SIG-M5 treated with dmso at 0.1 percent for 504 hours (cell line): ENCODE measurements around the gene PPP2R1B.

Experiments
- DNase-seq: peaks from one replicate; lab custom pipeline; 2025; ENCODE audit not compliant: unreplicated experiment; lab: John Stamatoyannopoulos, UW

PPP2R1B gene

DNA sequence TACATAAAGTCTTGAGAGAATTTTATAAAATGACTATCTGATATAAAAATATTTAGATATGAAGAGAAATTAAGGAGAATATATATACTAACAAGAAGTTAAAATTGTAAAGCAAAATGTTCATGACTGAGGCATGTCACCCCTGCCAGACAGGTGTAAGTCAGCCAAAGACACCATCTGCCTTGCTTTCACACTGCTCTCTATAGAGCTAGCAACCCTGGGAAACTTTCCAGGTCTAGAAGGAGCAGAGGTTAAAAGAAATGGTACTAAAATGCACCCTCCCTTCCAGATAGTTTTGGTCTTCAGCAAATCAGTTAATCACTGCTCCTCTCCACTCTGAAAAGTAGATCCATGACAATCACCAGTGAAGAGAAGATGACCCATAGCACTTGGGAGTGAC lies 16.5 kb downstream of the PPP2R1B start:
- no peak for DNase-seq

GRCh38 chr11:111748035-111748804 lies 18.0 kb downstream of the PPP2R1B start:
- DNase-seq: no peak

GRCh38 chr11:111745719-111746504 lies 20.3 kb downstream of the PPP2R1B start:
- no peak for DNase-seq

DNA sequence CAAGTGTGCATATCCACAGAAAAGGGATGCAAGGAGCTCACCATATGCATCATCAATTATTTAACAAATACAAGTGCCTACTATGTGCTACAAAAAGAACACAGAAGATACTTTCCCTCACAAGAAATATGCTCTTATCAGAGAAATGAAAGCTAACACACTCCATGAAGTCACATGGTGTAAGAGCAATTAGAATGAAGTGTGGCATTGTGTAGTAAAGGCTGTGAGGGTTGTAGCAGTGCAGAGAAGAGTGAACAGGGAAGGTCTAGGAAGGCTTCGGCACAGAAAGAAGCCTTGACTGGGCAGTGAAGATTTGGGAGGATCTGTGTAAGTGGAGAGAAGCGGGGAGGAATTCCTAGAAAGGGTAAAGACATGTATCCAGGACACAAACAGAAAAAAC lies 22.5 kb downstream of the PPP2R1B start:
- DNase-seq: no peak

DNA sequence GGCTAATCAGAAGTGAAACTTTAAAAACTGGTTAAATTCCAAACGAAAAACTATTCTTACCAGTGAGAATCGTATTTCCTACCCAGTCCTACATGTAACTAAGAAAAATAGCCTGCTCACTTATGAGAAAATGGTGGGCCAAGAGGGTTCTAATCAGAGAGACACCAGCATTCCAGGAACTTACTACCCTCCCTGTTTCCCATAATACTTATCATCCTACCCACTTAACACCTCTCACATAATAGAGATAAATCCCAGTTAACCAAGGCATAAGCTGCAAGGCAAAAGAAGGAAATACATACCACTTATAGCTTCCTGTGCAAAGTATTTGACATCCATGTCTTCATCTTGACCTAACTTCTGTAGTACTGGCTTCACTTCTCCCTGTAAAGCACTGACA lies 24.4 kb downstream of the PPP2R1B start:
- DNase-seq: no peak

DNA sequence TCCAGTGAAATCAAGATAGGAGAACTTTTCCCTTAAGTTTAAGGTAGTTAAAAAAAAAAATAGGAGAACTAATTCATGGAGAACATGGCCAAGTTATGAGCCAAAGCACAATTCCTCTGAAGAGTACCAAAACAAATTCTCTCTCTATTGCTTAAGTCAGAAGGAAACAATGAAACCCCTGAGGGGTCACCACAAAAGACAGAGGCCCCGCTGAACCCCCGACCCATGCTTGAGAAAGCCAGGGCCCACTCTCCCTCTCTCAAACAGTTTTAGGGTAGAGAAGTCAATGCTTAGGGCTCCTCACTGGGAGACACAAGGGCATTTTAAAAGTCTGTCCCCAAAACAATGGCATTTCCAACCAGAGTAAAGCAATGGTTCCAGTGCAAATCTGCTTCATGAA lies 26.9 kb downstream of the PPP2R1B start:
- no peak for DNase-seq

GRCh38 chr11:111737444-111738210 lies 28.6 kb downstream of the PPP2R1B start:
- DNase-seq: no peak

- DNase-seq: no peak
These were observed 29.4 kb downstream of the PPP2R1B start for GRCh38 chr11:111736621-111737443.

DNA sequence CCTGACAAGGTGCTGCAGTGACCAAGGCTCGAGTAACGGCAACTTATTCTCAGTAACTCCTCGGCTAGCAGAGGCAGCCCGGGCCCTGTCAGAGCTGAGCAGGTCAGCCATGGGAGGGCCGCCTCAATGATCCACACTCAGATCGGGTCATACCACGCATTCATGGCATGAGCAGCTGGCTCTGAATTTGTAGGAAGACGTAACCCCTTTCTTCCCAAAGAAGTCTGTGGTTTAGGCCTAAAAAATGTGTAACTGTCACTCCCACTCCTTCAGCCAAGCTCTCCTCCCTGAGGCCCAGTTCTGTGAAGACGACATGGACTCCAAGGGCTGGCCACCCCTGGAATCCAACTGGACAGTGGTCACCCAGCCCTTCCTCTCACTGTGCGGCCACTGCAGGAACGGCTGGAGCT lies 30.0 kb downstream of the PPP2R1B start:
- no peak for DNase-seq

GRCh38 chr11:111735262-111736116 lies 30.7 kb downstream of the PPP2R1B start:
- no peak for DNase-seq

DNA sequence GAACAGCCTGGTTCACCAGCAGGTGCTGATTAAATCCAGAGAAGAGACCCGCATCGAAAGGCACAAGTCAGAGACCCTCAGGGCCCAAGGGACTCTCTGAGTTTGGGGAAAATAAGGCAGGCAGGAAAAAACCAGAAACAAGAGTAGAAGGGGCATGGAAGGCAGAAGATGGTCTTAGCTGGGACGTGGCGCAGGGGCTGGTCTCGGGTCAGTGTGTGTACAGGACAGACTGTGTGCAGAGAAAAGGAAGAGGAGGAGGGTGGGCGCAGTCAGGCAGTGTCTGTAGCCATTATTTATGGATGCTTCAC lies 31.3 kb downstream of the PPP2R1B start:
- no peak for DNase-seq

- no peak for DNase-seq
These were observed 31.9 kb downstream of the PPP2R1B start for GRCh38 chr11:111734101-111734953.

DNA sequence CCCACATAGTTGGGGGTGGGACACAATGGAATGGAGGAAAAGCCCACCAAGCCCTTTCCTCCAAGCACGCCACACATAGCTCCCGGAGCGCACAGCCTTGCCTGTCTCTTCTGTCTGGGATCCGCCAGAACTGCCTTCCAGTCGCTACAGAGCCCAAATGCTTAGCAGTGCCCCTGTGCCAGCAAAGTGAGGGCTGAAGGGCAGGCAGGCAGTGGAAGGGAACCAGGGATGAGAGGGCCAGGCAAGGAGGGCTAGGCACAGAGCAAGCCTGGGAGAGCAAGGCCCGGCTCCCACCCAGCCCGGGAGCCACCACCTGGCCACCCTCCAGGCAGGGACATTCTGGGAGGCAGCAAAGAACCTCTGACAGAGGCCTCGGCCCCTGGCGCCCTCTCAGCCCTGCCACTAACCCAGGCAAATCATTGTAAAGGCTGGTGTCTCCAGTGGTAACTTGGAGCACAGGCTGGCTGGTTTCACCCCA lies 32.5 kb downstream of the PPP2R1B start:
- DNase-seq: no peak

GRCh38 chr11:111733016-111733415 lies 33.2 kb downstream of the PPP2R1B start:
- DNase-seq: no peak

DNA sequence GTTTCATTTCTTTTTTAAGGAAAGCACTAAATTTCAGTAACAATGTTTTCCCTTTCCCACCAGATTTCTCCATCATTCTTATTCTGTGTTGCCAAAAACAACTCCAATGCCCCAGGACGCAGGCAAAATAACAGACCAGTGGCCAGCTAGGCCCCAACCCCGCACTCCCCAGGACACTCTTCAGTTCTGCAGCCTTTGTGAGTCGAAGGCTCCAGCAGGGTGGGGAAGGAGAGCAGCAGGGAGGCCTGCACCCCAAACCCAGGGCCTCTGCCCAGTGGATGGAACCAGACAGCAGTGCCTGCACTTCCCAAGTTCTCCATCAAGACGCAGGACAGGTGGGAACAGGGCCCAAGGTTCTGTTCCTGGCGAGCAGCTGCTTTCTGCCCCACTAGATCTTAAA lies 34.4 kb downstream of the PPP2R1B start:
- DNase-seq: no peak

GRCh38 chr11:111730871-111731591 lies 35.2 kb downstream of the PPP2R1B start:
- DNase-seq: no peak

GRCh38 chr11:111729831-111730311 lies 36.3 kb downstream of the PPP2R1B start:
- DNase-seq: no peak
